ENCODE measurements around the gene TNS3. TPM values are rescaled to one million over a fixed set of nuclear protein-coding genes. Genes with fewer than 3 reads are reported as not detected.
A peak's percentile ranks its signal among the peaks of the same experiment; 100 is the strongest.

Gene TNS3
- polyA plus RNA-seq, 1 of the 3 experiments (the other 2 are of a cell fraction): 72.3 TPM

DNA sequence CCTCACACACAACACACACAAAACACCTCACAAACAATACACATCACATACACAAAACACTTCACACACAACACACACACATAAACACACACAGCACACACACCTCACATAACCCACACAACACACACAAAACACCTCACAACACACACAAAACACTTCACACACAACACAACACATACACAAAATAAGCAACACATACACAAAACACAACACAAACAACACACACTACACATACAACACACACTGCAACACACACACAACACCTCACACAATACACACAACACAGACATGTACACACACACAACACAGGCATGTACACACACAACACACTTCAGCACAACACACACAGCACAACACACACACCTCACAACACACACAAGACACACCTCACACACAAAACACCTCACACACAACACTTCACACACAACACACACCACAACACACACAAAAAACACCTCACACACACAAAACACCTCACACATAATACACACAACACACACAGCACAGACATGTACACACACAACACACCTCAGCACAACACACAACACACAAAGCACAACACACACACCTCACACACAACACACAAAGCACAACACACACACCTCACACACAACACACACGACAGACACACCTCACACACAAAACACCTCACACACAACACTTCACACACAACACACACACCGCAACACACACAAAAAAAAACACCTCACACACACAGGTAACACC is 107.5 kb downstream of the TNS3 start:
- peaks cover 32% of the 10 kb centered on the region; the same call in 1 of the 2 replicates for H3K79me2 ChIP-seq (ENCODE audit: insufficient read depth)
- H3K9ac ChIP-seq: no peak overlapping the region
- no peaks in the 10 kb centered on the region for H4K20me1 ChIP-seq (ENCODE audit: insufficient read depth)
- H3K36me3 ChIP-seq (replicated peaks in 1 of 2; ENCODE audit: control insufficient read depth in 1 of 2, insufficient read depth in 2 of 2, low read length in 1 of 2): peaks cover 0 to 4% of the 10 kb centered on the region in 2 experiments
- H3K9me3 ChIP-seq: no peaks in the 10 kb centered on the region
- H3K27ac ChIP-seq (ENCODE audit: low read depth in 2 of 2, low read length in 1 of 2): peak overlapping the region in 1 of 2 experiments; percentile 46; a peak in 1 of 4 replicates
- H3K9me2 ChIP-seq: no peaks in the 10 kb centered on the region
- H3K4me3 ChIP-seq (ENCODE audit: low read depth in 2 of 2, low read length in 1 of 2): no peak overlapping the region
- H2AFZ ChIP-seq (ENCODE audit: low read depth): no peak overlapping the region
- TF ChIP-seq FOXM1 (IDR thresholded peaks at IDR 0.05; ENCODE audit: low read depth) (no peak), EP300 (IDR thresholded peaks at IDR 0.05; ENCODE audit: borderline replicate concordance in 1 of 2, low read depth in 1 of 2, low read length in 1 of 2) (no peak), RFX5 (IDR thresholded peaks at IDR 0.05; ENCODE audit: low read length) (no peak), FOSL2 (IDR thresholded peaks at IDR 0.05; ENCODE audit: borderline replicate concordance, low read depth) (no peak), GABPA (IDR thresholded peaks at IDR 0.05; ENCODE audit: low read depth) (no peak), JUND (IDR thresholded peaks at IDR 0.05) (no peak), ZBTB33 (IDR thresholded peaks at IDR 0.05; ENCODE audit: borderline replicate concordance, low read depth) (no peak), SIN3A (IDR thresholded peaks at IDR 0.05; ENCODE audit: borderline replicate concordance, low read depth, low read length) (no peak), TCF12 (IDR thresholded peaks at IDR 0.05) (no peak), NRF1 (IDR thresholded peaks at IDR 0.05; ENCODE audit: low read depth, low read length) (no peak), RXRA (IDR thresholded peaks at IDR 0.05; ENCODE audit: borderline replicate concordance, low read depth) (no peak), MXI1 (IDR thresholded peaks at IDR 0.05; ENCODE audit: low read depth, low read length) (no peak), EZH2phosphoT487 (IDR thresholded peaks at IDR 0.05; ENCODE audit: borderline replicate concordance, low read depth) (no peak), RAD21 (IDR thresholded peaks at IDR 0.05; ENCODE audit: low read length) (no peak), ELF1 (IDR thresholded peaks at IDR 0.05) (no peak), POLR2AphosphoS5 (IDR thresholded peaks at IDR 0.05; ENCODE audit: low read depth, low read length) (no peak), MAX (IDR thresholded peaks at IDR 0.05; ENCODE audit: low read depth) (no peak)
- TF ChIP-seq, protein P1, sequence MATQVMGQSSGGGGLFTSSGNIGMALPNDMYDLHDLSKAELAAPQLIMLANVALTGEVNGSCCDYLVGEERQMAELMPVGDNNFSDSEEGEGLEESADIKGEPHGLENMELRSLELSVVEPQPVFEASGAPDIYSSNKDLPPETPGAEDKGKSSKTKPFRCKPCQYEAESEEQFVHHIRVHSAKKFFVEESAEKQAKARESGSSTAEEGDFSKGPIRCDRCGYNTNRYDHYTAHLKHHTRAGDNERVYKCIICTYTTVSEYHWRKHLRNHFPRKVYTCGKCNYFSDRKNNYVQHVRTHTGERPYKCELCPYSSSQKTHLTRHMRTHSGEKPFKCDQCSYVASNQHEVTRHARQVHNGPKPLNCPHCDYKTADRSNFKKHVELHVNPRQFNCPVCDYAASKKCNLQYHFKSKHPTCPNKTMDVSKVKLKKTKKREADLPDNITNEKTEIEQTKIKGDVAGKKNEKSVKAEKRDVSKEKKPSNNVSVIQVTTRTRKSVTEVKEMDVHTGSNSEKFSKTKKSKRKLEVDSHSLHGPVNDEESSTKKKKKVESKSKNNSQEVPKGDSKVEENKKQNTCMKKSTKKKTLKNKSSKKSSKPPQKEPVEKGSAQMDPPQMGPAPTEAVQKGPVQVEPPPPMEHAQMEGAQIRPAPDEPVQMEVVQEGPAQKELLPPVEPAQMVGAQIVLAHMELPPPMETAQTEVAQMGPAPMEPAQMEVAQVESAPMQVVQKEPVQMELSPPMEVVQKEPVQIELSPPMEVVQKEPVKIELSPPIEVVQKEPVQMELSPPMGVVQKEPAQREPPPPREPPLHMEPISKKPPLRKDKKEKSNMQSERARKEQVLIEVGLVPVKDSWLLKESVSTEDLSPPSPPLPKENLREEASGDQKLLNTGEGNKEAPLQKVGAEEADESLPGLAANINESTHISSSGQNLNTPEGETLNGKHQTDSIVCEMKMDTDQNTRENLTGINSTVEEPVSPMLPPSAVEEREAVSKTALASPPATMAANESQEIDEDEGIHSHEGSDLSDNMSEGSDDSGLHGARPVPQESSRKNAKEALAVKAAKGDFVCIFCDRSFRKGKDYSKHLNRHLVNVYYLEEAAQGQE (IDR thresholded peaks at IDR 0.05; ENCODE audit: low read depth, low read length): no peak
- TF ChIP-seq, protein P2, sequence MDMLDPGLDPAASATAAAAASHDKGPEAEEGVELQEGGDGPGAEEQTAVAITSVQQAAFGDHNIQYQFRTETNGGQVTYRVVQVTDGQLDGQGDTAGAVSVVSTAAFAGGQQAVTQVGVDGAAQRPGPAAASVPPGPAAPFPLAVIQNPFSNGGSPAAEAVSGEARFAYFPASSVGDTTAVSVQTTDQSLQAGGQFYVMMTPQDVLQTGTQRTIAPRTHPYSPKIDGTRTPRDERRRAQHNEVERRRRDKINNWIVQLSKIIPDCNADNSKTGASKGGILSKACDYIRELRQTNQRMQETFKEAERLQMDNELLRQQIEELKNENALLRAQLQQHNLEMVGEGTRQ (IDR thresholded peaks at IDR 0.05; ENCODE audit: borderline replicate concordance, low read depth, low read length): no peak
- TF ChIP-seq, protein P3, sequence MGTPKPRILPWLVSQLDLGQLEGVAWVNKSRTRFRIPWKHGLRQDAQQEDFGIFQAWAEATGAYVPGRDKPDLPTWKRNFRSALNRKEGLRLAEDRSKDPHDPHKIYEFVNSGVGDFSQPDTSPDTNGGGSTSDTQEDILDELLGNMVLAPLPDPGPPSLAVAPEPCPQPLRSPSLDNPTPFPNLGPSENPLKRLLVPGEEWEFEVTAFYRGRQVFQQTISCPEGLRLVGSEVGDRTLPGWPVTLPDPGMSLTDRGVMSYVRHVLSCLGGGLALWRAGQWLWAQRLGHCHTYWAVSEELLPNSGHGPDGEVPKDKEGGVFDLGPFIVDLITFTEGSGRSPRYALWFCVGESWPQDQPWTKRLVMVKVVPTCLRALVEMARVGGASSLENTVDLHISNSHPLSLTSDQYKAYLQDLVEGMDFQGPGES (IDR thresholded peaks at IDR 0.05; ENCODE audit: low read depth, low read length): no peak
- DNase-seq: no peak
- ChIA-PET CTCF (no interaction called here), POLR2A (no interaction called here)
- peaks cover 4% of the 10 kb centered on the region for H3F3A ChIP-seq (replicated peaks; ENCODE audit: insufficient read depth)
- H3K27me3 ChIP-seq (ENCODE audit: insufficient read depth): no peaks in the 10 kb centered on the region
- peaks cover 9 to 21% of the 10 kb centered on the region in 2 experiments; a peak in 3 of 4 replicates for H3K4me1 ChIP-seq (ENCODE audit: control insufficient read depth in 1 of 2, insufficient read depth in 2 of 2, low read depth in 1 of 2, low read length in 1 of 2)
- 87% methylated on average over 2 of the region's 2 CpGs for WGBS (ENCODE audit: low lambda C conversion rate)
- H3K4me2 ChIP-seq: peak overlapping the region; percentile 46; the same call in 1 of the 2 replicates

All from SK-N-SH (cell line).